Retina (tissue), 1 donor: Measurements from ENCODE around the gene CACNA1H.
"Not testable (repeated sequence)": the region's sequence is repeated elsewhere in the genome, so short reads cannot be mapped to it uniquely, and the experiment has no call there.

Experiments
- DNase-seq: peaks from one replicate; pipeline ENCODE4 v3.0.0-alpha.2; 2016

CACNA1H gene

DNA sequence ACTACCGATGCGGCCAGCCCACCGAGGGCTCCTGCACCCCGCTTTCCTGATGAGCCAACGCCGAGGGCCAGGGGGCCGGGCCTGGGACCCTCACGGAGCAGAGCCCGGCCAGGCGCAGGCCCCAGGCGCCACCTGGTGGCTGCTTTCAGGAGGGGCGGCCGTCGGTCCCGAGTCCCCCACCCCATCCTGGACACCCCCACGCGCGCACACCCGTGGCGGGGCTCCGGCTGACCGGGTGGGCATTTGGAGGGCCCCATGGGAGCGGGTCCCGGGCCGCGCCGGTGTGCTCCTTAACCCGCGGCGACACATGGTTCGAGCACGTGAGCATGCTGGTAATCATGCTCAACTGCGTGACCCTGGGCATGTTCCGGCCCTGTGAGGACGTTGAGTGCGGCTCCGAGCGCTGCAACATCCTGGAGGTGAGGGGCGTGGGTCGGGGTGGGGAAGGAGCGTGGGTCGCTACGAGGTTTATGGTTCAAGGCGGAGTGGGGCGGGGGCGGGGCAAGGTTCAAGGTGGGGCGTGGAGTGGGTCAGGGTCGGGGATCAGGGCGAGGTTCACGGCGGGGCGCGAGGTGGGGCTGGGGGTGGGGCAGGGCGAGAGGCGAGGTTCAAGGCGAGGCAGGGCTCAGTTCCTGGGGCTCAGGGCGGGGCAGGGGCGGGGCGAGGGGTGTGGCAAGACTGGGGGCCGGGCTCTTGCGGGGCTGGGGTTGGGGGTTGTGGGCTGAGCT is 41.9 kb downstream of the CACNA1H start:
- DNase-seq = peak; percentile 86

GRCh38 chr16:1195393-1195666 is 42.4 kb downstream of the CACNA1H start:
- DNase-seq = no peak

- no peak for DNase-seq
These were observed 43.6 kb downstream of the CACNA1H start for GRCh38 chr16:1196494-1196893.

DNA sequence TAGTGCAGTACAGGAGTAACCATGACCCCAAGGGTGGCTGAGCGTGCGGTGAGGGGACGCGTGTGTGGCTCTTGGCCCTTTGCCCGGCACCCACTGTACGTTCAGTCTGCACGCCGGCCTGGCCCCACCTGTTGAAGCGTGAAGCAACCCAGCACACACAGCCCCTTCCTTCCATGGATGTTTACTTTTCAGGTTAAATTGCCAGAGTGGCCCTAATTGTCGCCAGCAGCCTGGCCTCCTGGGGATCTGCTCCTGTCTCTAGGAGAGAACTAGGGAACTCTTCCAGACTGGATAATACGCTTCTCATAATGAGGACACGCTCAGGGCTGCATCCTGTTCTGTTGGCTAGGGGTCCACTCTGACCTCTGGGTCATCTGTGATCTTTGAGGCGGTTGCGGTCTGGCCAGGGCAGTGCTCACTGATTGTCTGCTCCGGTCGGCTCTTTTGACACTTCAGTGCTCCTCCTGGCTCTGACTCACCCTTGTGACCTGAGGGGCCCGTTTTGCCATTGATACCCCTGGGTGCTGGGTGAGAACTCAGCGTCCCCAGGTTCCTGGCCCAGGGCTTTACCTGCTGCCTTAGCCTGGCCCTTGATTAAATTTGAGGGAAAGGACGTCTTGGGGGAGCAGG is 44.4 kb downstream of the CACNA1H start:
- DNase-seq = no peak

DNA sequence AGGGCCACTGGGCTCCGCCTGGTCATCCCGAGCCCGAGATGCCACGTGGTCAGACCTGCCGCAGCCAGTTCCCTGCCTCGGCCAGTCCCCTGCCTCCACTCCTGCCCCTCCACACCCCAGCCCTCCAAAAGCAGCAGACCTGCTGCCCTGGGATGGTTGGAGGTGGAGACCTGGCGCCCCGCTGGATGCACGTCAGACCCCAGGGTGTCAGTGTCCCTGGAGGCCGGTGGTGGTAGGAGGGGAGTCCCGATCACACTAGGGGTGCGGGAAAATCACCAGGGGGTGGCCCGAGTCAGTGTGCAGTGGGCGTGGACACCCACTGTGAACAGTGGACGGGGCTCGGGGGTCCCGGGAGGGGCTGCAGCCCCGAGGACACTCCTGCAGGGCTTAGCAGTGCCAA is 45.3 kb downstream of the CACNA1H start:
- no peak for DNase-seq

GRCh38 chr16:1198671-1199346 is 45.9 kb downstream of the CACNA1H start:
- DNase-seq = not testable (repeated sequence)

- no peak for DNase-seq
These were observed 46.6 kb downstream of the CACNA1H start for GRCh38 chr16:1199347-1200013.

GRCh38 chr16:1200014-1200627 is 47.2 kb downstream of the CACNA1H start:
- DNase-seq = no peak

DNA sequence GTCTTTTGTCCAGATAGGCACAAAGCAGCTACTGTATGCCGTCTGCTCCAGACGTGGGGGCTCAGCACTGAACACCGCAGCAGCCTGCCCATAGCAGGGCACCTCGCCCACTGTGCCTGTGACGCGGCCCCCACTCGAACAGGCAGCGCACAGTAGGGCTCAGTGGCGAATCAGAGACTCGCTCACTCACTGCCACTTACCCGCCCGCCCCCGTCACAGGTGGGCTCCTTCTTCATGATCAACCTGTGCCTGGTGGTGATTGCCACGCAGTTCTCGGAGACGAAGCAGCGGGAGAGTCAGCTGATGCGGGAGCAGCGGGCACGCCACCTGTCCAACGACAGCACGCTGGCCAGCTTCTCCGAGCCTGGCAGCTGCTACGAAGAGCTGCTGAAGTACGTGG is 48.5 kb downstream of the CACNA1H start:
- DNase-seq = no peak

GRCh38 chr16:1202274-1202673 is 49.4 kb downstream of the CACNA1H start:
- no peak for DNase-seq

GRCh38 chr16:1204933-1205332 is 52.0 kb downstream of the CACNA1H start:
- no peak for DNase-seq

DNA sequence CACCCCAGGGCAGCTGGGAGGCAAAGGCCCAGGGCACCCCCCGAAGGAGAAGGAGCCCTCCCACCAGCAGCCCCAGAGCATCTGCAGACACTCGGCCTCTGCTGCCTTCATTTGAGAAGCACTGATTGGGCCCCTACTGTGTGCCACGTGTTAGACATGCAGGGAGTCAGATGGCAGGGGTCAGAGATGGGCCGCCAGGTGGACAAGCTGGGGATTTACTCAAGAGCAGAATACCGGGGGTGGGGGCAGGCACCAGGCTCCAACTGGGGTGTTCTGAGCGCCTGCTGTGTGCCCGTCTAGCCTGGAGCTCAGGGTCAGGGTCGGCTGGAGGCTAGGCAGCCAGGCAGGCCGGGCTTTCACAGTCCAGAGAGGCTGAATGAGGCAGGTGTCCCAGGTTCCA is 53.4 kb downstream of the CACNA1H start:
- no peak for DNase-seq

DNA sequence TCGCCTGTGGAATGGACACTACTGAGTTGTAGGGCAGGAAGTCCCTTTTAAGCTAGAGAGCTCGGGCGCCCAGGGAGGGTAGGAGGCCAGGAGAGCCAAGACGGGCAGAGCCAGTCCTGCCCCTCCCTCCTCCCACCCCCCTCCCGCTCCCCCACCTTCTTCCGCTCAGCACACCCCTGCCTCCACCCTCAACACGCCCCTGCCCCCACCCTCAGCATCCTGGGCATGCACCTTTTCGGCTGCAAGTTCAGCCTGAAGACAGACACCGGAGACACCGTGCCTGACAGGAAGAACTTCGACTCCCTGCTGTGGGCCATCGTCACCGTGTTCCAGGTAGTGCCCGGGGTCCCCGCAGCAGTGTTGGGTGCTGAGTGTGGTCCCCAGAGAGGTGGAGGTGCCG is 53.9 kb downstream of the CACNA1H start:
- DNase-seq = no peak

GRCh38 chr16:1208239-1208830 is 55.4 kb downstream of the CACNA1H start:
- DNase-seq = no peak

DNA sequence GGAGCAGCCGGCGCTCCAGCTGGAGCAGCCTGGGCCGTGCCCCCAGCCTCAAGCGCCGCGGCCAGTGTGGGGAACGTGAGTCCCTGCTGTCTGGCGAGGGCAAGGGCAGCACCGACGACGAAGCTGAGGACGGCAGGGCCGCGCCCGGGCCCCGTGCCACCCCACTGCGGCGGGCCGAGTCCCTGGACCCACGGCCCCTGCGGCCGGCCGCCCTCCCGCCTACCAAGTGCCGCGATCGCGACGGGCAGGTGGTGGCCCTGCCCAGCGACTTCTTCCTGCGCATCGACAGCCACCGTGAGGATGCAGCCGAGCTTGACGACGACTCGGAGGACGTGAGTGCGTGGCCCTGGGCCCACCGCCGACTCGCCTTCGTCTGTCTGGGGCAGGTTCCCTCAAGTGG is 56.2 kb downstream of the CACNA1H start:
- no peak for DNase-seq

DNA sequence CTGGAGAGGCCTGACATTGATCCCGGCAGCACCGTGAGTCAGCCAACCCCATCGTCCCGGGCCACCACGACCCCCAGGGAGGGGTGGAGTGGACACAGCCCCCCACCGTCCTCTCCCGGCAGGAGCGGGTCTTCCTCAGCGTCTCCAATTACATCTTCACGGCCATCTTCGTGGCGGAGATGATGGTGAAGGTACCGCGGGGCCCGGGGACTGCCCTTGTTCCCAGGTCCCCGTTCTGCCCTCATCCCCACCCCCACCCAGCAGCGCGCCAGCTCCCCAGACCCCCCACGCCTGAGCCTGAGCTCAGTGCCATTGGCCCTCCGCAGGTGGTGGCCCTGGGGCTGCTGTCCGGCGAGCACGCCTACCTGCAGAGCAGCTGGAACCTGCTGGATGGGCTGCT is 57.6 kb downstream of the CACNA1H start:
- DNase-seq = no peak

DNA sequence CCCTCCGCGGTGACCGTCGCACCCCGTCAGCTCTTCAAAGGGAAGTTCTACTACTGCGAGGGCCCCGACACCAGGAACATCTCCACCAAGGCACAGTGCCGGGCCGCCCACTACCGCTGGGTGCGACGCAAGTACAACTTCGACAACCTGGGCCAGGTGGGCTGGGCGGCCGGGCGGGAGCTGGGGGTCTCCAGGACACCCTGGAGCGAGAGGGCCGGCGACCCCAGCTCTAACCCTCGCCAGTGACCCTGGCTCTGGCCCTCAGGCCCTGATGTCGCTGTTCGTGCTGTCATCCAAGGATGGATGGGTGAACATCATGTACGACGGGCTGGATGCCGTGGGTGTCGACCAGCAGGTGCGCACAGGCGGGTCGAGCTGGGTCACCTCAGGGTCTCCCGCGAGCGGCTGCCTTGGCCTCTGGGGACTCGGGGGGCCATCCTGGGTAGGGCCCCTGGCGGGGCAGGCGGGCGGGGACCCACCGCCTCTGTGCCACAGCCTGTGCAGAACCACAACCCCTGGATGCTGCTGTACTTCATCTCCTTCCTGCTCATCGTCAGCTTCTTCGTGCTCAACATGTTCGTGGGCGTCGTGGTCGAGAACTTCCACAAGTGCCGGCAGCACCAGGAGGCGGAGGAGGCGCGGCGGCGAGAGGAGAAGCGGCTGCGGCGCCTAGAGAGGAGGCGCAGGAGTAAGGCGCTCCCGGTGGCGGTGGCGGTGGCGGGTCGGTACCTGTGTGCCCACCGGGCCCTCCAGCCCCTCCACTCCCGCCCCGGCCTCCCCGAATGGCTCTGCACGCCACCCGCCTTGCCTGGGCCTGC is 58.8 kb downstream of the CACNA1H start:
- no peak for DNase-seq

DNA sequence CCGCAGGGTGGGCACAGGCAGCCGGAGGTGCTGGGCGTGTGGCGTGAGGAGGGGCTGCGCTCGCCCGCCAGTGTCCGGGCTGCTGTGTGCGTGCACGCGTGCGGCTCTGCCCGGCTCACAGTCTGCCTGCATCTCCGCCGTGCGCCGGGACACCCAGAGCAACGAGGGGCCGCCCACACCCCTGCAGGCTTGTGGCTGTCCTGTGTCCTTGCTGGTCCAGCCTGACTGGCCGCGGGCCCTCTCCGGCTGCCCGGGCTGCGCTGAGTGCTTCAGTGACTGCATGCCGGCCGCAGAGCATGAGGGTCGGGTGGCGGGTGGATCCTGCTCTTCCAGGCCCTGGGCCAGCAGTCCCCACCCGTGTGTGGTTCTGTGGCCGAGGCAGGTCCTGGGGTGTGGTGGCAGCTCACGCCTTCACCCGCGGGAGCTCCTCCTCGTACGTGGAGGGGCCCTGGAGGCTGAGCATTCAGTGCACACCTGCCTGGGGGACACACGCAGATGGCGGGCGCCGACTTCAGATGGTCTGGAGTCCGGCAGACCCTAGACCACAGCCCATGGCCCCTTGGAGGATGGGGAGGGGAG is 59.8 kb downstream of the CACNA1H start:
- no peak for DNase-seq

- no peak for DNase-seq
These were observed 60.3 kb downstream of the CACNA1H start for GRCh38 chr16:1213231-1213630.

DNA sequence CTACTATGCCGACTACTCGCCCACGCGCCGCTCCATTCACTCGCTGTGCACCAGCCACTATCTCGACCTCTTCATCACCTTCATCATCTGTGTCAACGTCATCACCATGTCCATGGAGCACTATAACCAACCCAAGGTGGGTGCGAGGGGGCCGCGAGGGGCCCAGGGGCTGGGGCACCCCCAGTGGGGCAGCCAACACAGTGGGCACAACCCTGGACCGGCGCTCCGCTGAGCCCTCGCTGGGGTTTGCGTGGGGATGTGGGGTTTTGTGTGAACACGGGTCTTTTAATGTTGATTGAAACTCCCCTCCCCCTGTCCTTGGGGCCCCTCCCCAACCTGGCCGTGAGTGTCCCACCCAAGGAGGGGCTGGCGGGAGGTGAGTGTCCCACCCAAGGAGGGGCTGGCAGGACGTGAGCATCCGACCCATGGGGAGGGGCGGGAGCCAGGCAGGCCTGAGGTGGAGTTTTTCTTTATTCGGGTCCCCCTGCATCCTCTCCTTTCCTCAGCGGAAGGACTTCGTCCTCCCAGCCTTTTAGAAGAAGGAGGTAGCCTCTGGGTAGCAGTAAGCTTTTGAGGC is 61.0 kb downstream of the CACNA1H start:
- DNase-seq = no peak

DNA sequence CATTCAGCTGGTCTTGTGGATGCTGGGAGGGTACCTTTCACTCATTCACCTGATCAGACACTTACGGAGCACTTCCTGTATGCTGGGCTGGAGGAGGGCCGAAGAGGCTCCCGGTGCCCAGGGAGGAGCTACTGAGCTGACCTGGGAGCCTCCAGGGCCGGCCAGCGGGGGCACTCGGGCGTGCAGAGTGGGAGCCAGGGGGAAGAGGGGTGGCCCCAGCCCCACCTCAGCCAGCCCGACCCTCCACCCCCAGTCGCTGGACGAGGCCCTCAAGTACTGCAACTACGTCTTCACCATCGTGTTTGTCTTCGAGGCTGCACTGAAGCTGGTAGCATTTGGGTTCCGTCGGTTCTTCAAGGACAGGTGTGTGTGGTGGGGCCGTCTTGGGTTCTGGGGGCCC is 61.8 kb downstream of the CACNA1H start:
- no peak for DNase-seq
